GM18507 (cell line): ENCODE data around the gene NUDT6.
"Not testable (repeated sequence)": the region's sequence is repeated elsewhere in the genome, so short reads cannot be mapped to it uniquely, and the experiment has no call there.

Experiments
- DNase-seq: peaks from one replicate; pipeline ENCODE4 v3.0.0; 2011; ENCODE audit warnings: low read depth; ENCODE audit not compliant: insufficient read length; ENCODE audit errors: extremely low spot score
- FAIRE-seq: peaks from 2 replicates; lab custom pipeline; 2011; peaks lifted over from hg19 to GRCh38; lab: Jason Lieb, UNC

Gene NUDT6

DNA sequence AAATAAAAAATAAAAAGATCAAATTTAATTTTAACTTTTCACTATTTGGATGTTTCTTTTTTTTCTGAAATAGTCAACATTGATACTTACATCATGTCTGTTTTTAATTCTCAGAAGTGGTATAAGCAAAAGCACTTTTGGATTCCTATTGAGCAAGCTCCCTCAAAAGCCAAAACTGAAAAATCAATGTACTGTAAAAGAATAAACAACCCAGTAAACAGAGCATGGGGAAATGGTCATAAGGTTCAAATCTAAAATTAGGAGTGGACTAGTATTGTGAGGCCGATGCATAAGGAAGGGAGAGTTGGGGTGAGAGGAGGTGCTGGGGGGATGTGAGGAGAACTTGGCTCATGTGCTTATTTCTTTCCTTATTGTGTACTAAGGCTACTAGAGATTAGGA lies 37.9 kb downstream of the NUDT6 start:
- FAIRE-seq, result no peak

DNA sequence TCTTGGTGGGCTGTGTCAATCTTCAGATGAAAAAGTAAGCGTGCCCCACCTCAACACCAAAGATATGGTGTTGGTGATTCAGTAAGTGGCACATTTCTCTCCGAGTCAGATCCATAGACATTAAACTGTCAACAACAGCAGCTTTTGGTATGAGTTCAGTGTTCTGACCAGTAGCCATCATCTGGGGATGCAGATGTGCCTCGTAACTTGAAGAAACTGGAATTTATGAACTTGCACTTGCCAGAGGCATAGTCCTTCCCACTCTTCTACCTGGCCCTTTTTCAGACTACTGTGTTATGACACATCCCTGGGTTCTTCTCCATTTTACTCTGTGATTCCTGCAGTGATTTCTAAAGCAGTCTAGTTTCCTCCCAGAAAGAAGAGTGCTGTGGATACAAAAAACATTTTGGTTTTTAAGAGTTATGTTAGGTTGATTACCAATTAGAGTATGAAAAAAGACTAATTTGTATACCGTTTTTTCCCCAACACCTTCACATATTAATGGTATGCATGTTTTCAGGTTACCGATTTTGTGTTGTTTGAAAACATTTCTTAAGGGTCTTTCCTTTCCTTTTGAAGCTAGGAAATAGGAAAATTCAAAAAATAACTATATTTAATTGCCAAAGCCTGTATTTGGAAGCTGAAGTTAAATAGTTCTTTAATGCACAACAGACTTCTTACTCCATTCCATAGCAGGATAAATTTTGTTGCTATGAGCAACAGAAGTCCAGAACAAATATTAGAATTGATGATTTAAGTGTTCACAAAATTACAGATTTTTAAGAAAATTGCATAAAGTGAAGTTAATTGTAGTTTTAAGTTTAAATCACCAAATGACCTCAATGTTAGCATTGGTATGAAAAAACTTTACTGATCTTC lies 39.3 kb downstream of the NUDT6 start:
- FAIRE-seq (no peak), DNase-seq (no peak)

More for the DNA sequence above, 37.9 kb downstream of the NUDT6 start:
- no peak for DNase-seq

DNA sequence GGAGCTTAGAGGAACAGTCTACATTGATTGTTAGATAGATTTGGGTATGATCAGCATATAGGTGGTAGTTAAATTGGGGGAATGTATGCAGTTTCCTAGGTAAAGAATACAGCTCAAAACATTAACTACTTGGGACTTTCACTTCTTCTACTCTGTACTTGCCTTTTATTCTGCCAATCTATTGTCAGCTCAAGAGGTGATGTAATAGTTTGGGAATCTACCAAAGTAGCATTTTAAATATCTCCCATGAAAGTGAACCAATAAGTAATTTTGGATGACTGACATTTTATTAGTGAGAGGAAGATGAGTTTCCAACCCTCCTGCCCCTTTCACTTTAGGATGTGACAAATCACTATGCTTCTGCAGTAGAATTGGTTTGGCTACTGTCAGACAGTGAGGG lies 43.4 kb downstream of the NUDT6 start:
- FAIRE-seq, result no peak
- DNase-seq, result no peak

GRCh38 chr4:122876456-122876855 lies 45.9 kb downstream of the NUDT6 start:
- FAIRE-seq, result no peak

GRCh38 chr4:122875949-122876348 lies 46.4 kb downstream of the NUDT6 start:
- DNase-seq (no peak), FAIRE-seq (no peak)

More at GRCh38 chr4:122876456-122876855, 45.9 kb downstream of the NUDT6 start:
- DNase-seq, result no peak

GRCh38 chr4:122873821-122874593 lies 48.4 kb downstream of the NUDT6 start:
- no peak for DNase-seq
- FAIRE-seq, result no peak

- FAIRE-seq (no peak), DNase-seq (no peak)
Measured at GRCh38 chr4:122873146-122873545, 49.3 kb downstream of the NUDT6 start.

DNA sequence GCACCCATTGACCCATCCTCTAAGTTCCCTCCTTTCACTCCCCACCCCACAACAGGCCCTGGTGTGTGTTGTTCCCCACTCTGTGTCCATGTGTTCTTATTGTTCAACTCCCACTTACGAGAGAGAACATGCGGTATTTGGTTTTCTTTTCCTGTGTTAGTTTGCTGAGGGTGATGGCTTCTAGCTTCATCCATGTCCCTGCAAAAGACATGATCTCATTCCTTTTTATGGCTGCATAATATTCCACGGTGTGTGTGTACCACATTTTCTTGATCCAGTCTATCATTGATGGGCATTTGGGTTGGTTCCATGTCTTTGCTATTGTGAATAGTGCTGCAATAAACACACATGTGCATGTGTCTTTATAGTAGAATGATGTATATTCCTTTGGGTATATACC lies 54.2 kb downstream of the NUDT6 start:
- not testable (repeated sequence) for DNase-seq, FAIRE-seq

DNA sequence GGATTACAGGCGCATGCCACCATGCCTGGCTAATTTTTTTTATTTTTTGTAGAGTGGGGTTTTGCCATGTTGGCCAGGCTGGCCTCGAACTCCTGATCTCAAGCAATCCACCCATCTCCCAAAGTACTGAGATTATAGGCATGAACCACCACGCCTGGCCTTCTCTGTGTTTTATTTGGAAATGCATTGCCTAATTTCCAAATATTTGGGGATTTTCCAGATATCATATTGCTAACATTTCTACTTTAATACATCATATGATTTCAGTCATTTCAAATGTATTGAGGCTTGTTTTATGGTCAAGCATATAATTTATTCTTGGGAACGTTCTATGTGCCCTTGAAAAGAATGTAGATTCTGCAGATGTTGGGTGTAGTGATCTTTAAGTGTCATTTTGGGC lies 57.0 kb downstream of the NUDT6 start:
- FAIRE-seq (no peak), DNase-seq (no peak)

DNA sequence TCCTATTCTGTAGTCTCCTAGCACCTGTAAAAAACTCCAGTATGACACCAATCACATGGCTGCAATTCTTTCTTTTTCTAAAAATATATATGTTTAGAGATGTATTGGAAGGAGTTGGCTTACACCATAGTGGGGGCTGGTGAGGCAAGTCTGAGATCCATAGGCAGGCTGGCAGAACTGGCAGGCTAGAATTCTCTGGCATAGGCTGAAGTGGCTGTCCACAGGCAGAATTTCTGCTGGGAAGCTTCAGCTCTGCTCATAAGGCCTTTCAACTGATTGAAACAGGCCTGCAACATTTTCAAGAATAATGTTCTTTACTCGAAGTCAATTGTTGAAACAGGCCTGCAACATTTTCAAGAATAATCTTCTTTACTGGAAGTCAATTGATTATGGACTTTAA lies 58.8 kb downstream of the NUDT6 start:
- DNase-seq (no peak), FAIRE-seq (no peak)

DNA sequence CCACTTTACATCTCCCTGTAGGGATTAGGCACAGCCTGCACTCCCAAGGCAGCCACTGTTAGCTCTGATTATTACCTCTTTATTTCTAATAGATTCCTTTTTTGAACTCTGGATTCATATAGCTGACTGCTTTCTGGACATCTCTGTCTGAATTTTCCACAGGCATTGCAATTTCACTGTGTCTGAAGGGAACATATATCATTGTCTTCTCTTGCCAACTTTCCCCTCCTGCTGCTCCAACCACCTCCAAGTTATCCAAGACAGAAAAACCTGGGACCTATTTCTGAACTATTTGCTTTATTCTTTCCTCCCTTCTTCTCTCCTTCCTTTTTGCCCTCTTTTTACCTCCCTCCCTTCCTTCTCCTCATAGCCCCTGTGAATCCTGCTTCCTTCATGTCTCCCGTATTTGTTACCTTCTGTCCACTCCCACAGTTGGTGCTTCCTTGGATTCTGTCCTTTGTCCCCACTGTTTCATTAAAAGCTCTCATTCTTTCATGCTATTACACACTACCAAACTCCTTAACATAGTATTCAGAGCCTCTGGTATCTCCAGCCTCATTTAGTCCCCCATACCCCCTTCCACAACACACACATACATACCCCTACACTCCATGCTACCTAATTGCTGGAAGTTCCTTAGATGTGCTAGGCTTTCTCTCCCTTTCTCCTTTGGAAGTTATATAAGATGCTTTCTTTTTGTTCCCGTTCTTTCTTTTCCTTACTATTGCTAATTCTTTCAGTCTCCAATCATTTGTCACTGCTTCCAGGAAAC lies 61.0 kb downstream of the NUDT6 start:
- DNase-seq (no peak), FAIRE-seq (no peak)

DNA sequence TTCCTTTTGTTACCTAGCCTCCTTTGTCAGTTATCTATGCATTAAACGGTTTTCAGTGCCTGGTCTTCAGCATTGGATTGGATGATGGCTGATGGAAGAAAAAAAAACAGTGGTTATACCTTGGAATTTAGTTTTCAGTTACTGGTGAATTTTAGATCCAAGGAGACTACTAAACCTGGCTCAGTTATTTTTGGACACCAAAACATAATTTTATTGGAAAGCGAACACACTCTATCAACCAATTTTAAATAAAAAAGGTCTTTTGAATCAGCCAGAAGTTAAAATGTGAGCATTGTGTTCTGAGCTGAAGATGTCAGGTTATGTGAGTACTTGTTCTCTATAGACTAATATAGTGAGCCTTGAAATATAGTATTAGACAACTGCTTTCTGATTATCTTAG lies 63.7 kb downstream of the NUDT6 start:
- DNase-seq (no peak), FAIRE-seq (no peak)

DNA sequence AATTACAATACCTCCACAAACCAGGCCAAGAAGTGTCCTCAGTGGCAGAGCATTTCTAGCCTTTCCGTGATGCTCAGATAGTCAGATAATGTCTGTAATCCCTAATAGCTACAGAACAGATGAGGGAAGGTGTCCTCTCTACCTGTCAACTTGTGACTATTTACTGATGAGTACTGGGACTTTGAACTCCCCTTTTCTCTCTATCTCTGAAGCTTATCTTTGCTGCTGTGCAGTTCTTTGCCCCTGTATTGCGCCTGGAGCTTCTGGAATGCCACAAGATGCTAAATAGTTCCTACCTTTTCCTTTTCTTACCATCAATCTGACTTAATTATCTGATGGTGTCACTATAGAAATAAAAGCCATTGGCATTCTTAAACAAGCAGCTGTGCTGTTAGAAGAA lies 65.2 kb downstream of the NUDT6 start:
- no peak for FAIRE-seq
- DNase-seq, result no peak

GRCh38 chr4:122855353-122855890 lies 67.0 kb downstream of the NUDT6 start:
- DNase-seq, result no peak
- FAIRE-seq, result no peak

DNA sequence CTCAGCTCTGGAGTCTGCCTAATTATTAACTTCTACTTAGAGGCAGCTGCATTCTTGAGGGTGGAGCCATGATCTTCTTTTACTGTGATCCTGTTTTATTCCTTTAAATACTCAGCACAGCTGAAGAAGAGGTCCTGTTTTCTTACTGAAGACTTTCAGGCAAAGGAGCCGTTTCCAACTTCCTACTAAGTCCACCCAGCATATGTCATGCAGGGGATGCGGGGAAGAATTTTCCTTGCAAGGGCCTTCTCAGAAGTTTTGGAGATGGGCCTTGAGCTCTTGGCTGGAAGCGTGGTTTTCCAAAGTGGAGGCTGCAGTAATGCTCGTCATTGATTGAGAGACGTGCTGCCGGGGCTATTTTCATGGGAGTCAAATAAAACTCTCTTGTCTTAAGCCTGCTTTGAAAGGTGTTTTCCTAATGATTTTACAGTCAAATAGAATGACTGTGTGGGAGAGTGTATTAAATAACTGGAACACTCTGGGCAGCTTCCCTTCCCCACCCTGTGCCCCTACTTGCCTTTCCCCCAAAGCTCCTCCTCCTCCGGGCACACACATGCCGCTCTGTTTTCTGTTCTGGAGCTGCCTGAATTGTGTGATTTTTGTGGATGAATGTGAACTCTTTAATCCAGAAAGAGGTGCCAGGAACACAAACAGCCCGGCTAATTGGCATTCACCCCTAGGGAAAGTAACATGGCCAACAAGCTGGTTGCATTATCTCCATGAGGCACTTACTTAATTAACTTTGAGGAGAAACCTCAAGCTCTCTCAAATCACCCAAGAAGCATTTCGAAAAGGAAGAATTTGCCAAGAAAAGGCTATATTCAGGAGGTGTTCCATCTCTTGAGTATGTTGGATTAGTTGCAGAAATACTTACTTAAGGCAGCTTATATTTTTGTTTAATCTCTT lies 67.7 kb downstream of the NUDT6 start:
- FAIRE-seq, result no peak
- no peak for DNase-seq

DNA sequence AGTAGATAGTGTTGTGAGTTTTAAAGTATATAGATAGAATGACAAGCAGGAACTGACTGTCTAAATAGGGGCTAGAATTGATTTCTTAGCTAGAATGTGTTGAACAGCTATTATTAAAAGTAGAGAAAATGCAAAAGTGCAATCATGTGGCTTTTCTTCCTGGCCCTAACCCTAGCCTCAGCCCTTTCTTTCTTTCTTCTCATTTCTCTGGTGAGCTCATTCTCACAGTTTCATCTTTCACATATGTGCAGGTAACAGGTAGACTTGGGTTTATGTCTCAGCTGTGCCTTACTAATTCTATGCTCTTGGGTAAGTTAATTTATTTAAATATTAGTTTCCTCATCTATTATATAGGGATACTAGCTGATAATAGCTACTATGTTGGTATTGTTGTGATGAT lies 70.8 kb downstream of the NUDT6 start:
- DNase-seq, result no peak
- FAIRE-seq, result no peak

DNA sequence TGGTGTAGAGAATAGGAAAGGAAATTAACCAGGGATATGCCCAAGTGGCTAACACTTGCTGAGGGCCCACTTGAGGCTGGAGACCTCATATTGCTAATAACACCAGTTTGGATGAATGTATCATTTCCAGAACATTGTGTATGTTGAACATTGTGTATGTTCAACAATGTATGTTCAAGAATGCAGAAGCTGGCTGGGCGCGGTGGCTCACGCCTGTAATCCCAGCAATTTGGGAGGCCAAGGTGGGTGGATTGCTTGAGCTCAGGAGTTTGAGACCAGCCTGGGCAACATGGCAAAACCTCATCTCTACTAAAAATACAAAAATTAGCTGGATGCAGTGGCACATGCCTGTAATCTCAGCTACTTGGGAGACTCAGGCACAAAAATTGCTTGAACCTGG lies 72.6 kb downstream of the NUDT6 start:
- not testable (repeated sequence) for DNase-seq, FAIRE-seq

GRCh38 chr4:122847931-122848330 lies 74.5 kb downstream of the NUDT6 start:
- no peak for FAIRE-seq
- no peak for DNase-seq

DNA sequence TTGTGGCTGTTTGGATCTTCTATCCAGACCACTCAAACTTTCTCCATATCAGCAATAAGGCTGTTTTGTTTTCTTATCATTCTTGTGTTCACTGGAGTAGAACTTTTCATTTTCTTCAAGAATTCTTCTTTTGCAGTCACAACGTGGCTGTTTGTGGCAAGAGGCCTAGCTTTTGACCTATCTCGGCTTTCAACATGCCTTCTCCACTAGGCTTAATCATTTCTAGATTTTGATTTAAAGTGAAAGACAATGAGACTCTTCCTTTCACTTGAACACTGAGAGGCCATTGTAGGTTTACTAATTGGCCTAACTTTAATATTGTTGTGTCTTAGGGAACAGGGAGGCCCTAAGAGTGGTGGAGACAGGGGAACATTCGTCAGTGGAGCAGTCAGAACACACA lies 76.6 kb downstream of the NUDT6 start:
- DNase-seq, result no peak
- FAIRE-seq, result no peak
